ENCODE results near the gene TSTD1. TPM values are rescaled to one million over a fixed set of nuclear protein-coding genes. Genes with fewer than 3 reads are reported as not detected.
"Not testable (repeated sequence)": the region's sequence is repeated elsewhere in the genome, so short reads cannot be mapped to it uniquely, and the experiment has no call there.

Gene TSTD1
- total RNA-seq, 1 donor from 2014 or later, result 70.2 TPM

GRCh38 chr1:161018631-161018930, 20.2 kb downstream of the TSTD1 start:
- ATAC-seq (ENCODE audit: low read depth), result no peak
- Mint-ChIP-seq H3K9me3 (no peaks in the 10 kb centered on the region), H3K27ac (no peak overlapping the region), H3K36me3 (ENCODE audit: low read depth) (no peaks in the 10 kb centered on the region), H3K4me1 (peaks cover 36% of the 10 kb centered on the region), H3K27me3 (no peaks in the 10 kb centered on the region), H3K4me3 (no peak overlapping the region)
- ChIA-PET CTCF (interaction anchor here (1.0 kb wide), 1 partner anchor 21 kb away, joined by 7 read pairs; no protein-coding TSS in a partner anchor), POLR2A (interaction anchor here (1.2 to 1.7 kb wide), 2 partner anchors 26 to 51 kb away, joined by 6 to 11 read pairs; partner anchors contain the start of genes ARHGAP30 and USF1)
- intact Hi-C loops (cut with micrococcal nuclease), result no loop called here
- TF ChIP-seq, protein P1, sequence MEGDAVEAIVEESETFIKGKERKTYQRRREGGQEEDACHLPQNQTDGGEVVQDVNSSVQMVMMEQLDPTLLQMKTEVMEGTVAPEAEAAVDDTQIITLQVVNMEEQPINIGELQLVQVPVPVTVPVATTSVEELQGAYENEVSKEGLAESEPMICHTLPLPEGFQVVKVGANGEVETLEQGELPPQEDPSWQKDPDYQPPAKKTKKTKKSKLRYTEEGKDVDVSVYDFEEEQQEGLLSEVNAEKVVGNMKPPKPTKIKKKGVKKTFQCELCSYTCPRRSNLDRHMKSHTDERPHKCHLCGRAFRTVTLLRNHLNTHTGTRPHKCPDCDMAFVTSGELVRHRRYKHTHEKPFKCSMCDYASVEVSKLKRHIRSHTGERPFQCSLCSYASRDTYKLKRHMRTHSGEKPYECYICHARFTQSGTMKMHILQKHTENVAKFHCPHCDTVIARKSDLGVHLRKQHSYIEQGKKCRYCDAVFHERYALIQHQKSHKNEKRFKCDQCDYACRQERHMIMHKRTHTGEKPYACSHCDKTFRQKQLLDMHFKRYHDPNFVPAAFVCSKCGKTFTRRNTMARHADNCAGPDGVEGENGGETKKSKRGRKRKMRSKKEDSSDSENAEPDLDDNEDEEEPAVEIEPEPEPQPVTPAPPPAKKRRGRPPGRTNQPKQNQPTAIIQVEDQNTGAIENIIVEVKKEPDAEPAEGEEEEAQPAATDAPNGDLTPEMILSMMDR (IDR thresholded peaks at IDR 0.05), result no peak
- DNase-seq, result no peak

DNA sequence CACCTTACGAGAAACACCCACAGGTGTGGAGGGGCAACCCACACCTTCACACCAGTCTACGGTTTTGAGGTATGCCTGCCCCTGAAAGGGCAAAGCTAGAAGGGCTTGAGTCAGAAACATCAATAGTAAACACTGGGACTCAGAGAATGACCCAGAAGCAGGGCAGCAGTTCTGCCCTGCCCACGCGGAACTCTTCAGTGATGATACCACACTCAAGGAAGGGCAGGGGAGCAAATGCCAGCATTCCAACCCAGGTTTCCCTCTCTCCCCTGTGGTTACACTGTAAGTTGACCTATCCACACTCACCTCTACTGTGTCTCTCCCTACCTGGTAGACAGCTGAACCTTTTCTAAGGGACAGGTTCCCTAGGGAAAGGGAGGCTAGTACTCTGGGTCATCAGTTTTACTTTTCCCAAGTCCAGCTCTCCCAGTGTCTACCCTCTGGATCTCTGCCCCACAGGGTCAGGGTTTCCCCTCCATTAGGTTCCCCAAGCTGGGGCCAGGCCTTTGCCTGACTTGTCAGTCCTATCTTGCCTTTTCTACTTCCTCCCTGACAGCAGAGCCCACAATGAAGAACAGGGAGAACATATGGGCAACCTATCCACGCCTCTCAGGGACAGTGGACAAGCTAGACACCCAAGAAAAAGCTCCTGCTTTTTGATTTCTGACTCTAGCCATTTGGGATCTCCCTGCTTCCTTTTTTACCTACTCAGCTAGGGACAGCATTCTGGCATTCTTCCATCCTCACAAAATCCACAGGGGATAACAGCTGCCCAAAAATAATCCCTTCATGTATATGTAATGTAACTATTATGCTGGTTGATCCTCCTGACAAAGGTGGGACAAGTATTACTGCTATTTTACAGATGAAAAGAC, 20.8 kb downstream of the TSTD1 start:
- H3K4me1 Mint-ChIP-seq, result peaks cover 42% of the 10 kb centered on the region
- H3K36me3 Mint-ChIP-seq (ENCODE audit: low read depth), result no peaks in the 10 kb centered on the region
- DNase-seq, result no peak
- TF ChIP-seq, protein P1 (IDR thresholded peaks at IDR 0.05), result no peak
- H3K4me3 Mint-ChIP-seq, result no peak overlapping the region
- H3K27ac Mint-ChIP-seq, result no peak overlapping the region
- no peaks in the 10 kb centered on the region for H3K27me3 Mint-ChIP-seq
- ATAC-seq (ENCODE audit: low read depth), result no peak
- CTCF ChIA-PET, result interaction anchor here (1.0 kb wide), 1 partner anchor 21 kb away, joined by 7 read pairs; no protein-coding TSS in a partner anchor
- POLR2A ChIA-PET, result interaction anchor here (0.6 to 1.7 kb wide), 3 partner anchors 8 to 52 kb away, joined by 6 to 11 read pairs (median 6); partner anchors contain the start of genes ARHGAP30 and USF1
- intact Hi-C loops (cut with micrococcal nuclease), result no loop called here
- no peaks in the 10 kb centered on the region for H3K9me3 Mint-ChIP-seq

DNA sequence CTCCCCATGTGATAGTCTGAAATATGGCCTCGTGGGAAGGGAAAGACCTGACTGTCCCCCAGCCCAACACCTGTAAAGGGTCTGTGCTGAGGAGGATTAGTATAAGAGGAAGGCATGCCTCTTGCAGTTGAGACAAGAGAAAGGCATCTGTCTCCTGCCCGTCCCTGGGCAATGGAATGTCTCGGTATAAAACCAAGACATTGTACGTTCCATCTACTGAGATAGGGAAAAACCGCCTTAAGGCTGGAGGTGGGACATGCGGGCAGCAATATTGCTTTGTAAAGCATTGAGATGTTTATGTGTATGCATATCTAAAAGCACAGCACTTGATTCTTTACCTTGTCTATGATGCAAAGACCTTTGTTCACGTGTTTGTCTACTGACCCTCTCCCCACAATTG, 21.6 kb downstream of the TSTD1 start:
- H3K27me3 Mint-ChIP-seq; H3K27ac Mint-ChIP-seq; ATAC-seq (ENCODE audit: low read depth); intact Hi-C loops (cut with micrococcal nuclease); H3K9me3 Mint-ChIP-seq; CTCF ChIA-PET; H3K36me3 Mint-ChIP-seq (ENCODE audit: low read depth); H3K4me3 Mint-ChIP-seq; DNase-seq; POLR2A ChIA-PET: not testable (repeated sequence)
- peaks cover 45% of the 10 kb centered on the region for H3K4me1 Mint-ChIP-seq

GRCh38 chr1:161016683-161017082, 22.1 kb downstream of the TSTD1 start:
- H3K27ac Mint-ChIP-seq, result peak overlapping the region; percentile 66
- H3K27me3 Mint-ChIP-seq; H3K4me3 Mint-ChIP-seq; intact Hi-C loops (cut with micrococcal nuclease); ATAC-seq (ENCODE audit: low read depth); H3K9me3 Mint-ChIP-seq; CTCF ChIA-PET; H3K36me3 Mint-ChIP-seq (ENCODE audit: low read depth); DNase-seq: not testable (repeated sequence)
- POLR2A ChIA-PET, result interaction anchor here (1.6 kb wide), 1 partner anchor 29 kb away, joined by 4 read pairs; the partner anchor contains the start of gene USF1
- H3K4me1 Mint-ChIP-seq, result peaks cover 44% of the 10 kb centered on the region

DNA sequence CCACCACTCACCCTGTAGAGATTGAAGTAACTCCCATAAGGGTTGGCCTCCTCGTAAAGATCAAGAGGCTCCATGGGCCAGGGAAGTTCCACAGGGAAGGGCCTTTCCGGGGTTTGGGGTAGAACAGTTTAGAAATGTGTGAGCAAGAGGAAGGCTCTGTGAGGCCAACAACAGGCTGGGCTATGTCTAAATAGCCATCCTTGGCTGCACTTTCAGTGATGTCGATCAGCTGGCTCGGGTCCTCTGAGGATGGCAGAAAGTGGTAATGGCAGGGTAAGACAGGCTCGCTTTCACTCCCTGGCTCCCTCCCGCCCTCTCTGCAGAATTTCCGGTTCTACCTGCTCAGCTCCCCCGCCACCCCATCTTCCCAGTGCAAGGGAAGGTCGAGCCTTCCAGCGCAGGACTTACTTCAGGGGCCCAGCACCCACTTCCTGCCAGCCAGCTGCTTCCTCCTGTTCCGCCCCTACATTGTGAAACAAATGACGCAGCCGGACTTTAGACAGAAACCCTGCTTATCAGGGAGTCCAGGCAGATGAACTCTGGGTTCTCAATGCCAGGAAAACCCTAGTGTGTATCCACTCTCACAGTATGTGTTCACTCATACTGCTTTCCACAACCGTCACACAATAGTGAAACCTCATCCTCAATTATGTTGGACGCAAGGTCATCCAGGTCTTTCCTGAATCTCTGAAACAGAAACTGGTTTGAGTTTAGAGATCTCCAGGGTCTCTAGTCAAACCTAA, 25.1 kb downstream of the TSTD1 start:
- no peaks in the 10 kb centered on the region for H3K9me3 Mint-ChIP-seq
- intact Hi-C loops (cut with micrococcal nuclease), result loop anchor here (1.0 to 5.0 kb wide), 4 partner anchors 8 to 84 kb away; partner anchors contain the start of genes F11R and KLHDC9
- no peaks in the 10 kb centered on the region for H3K36me3 Mint-ChIP-seq (ENCODE audit: low read depth)
- ATAC-seq (ENCODE audit: low read depth), result peak; percentile 84
- peak overlapping the region; percentile 98 for H3K27ac Mint-ChIP-seq
- CTCF ChIA-PET, result interaction anchor here (0.9 to 2.5 kb wide), 6 partner anchors 14 to 177 kb away, joined by 3 to 21 read pairs (median 4); no protein-coding TSS in a partner anchor
- H3K27me3 Mint-ChIP-seq, result no peaks in the 10 kb centered on the region
- peaks cover 23% of the 10 kb centered on the region for H3K4me1 Mint-ChIP-seq
- TF ChIP-seq, protein P1 (IDR thresholded peaks at IDR 0.05), result no peak
- peak overlapping the region; percentile 87 for H3K4me3 Mint-ChIP-seq
- peak; percentile 55 for DNase-seq
- POLR2A ChIA-PET, result interaction anchor here (0.7 to 3.8 kb wide), 15 partner anchors 9 to 293 kb away, joined by 3 to 54 read pairs (median 4); partner anchors contain the start of genes ARHGAP30, DEDD, NIT1 and PFDN2

Measured in activated B cell treated with CpG ODN at 0.5 μM for 24 hours (primary cell).